Hepatocyte (in vitro differentiated cells): ENCODE measurements around the gene INTS11. TPM values are rescaled to one million over a fixed set of nuclear protein-coding genes. Genes with fewer than 3 reads are reported as not detected.

ENCODE experiments used
- DNase-seq: peaks from one replicate; pipeline ENCODE4 v3.0.0-alpha.2; 2016; ENCODE audit warnings: low spot score
- H2AFZ ChIP-seq: fragments of 200-600 bp; sonication (generic); 2 replicates; pipeline ENCODE4 v1.6.0; 2016; ENCODE audit warnings: antibody characterized with exemption, mild to moderate bottlenecking
- H3K27ac ChIP-seq: fragments of 200-600 bp; sonication (generic); 2 replicates; pipeline ENCODE4 v1.5.1; 2016; ENCODE audit warnings: mild to moderate bottlenecking
- H3K27me3 ChIP-seq: fragments of 200-600 bp; sonication (generic); 2 replicates; pipeline ENCODE4 v1.6.1; 2016
- H3K36me3 ChIP-seq: fragments of 200-600 bp; sonication (generic); replicated peaks from 2 replicates; pipeline ENCODE4 v1.5.1; 2016; ENCODE audit warnings: low read depth; ENCODE audit not compliant: insufficient read depth
- H3K4me1 ChIP-seq: fragments of 200-600 bp; sonication (generic); 2 replicates; pipeline ENCODE4 v1.5.1; 2016; ENCODE audit warnings: mild to moderate bottlenecking, moderate library complexity; ENCODE audit not compliant: insufficient read depth
- H3K4me2 ChIP-seq: fragments of 200-600 bp; sonication (generic); 2 replicates; pipeline ENCODE4 v1.6.0; 2016
- H3K4me3 ChIP-seq: fragments of 200-600 bp; sonication (generic); 2 replicates; pipeline ENCODE4 v1.5.1; 2016; ENCODE audit warnings: mild to moderate bottlenecking
- H3K79me2 ChIP-seq: fragments of 200-600 bp; sonication (generic); 2 replicates; pipeline ENCODE4 v1.6.0; 2017; ENCODE audit warnings: mild to moderate bottlenecking
- H3K9me2 ChIP-seq: fragments of 200-600 bp; sonication (generic); replicated peaks from 2 replicates; pipeline ENCODE4 v1.6.0; 2017; ENCODE audit warnings: mild to moderate bottlenecking; ENCODE audit not compliant: insufficient read depth
- H3K9me3 ChIP-seq: fragments of 200-600 bp; sonication (generic); 2 replicates; pipeline ENCODE4 v1.5.1; 2016; ENCODE audit warnings: low read depth, mild to moderate bottlenecking
- H4K20me1 ChIP-seq: fragments of 200-600 bp; sonication (generic); 2 replicates; pipeline ENCODE4 v1.6.0; 2016; ENCODE audit warnings: mild to moderate bottlenecking; ENCODE audit not compliant: insufficient read depth, poor library complexity, severe bottlenecking
- CTCF ChIP-seq: fragments of 200-600 bp; sonication (generic); IDR thresholded peaks from 2 replicates; pipeline ENCODE4 v1.5.1; 2016; ENCODE audit warnings: antibody characterized with exemption, mild to moderate bottlenecking; ENCODE audit not compliant: poor library complexity
- EZH2 ChIP-seq: fragments of 200-600 bp; sonication (generic); IDR thresholded peaks from 2 replicates; pipeline ENCODE4 v1.6.1; 2016; ENCODE audit warnings: antibody characterized with exemption, mild to moderate bottlenecking, borderline replicate concordance
- EZH2phosphoT487 ChIP-seq: fragments of 200-600 bp; sonication (generic); IDR thresholded peaks from one replicate; pipeline ENCODE4 v1.6.1; 2018; ENCODE audit warnings: antibody characterized with exemption, mild to moderate bottlenecking, low read depth, moderate library complexity; ENCODE audit not compliant: unreplicated experiment, severe bottlenecking
- WGBS: methylation state at CpG from one replicate; pipeline ENCODE4 v1.1.6; 2016; ENCODE audit warnings: low lambda C conversion rate; ENCODE audit errors: missing lambda C conversion rate; 5-methylcytosine and 5-hydroxymethylcytosine counted together
- polyA plus RNA-seq: library from polyadenylated mRNA; unstranded; fragments of >200 nt; fragmentation: Nextera tagmentation; extraction: Ambion mirVana; gene quantifications from 2 replicates; pipeline ENCODE4 v1.2.1, GENCODE V29; 2016
- total RNA-seq: library from RNA; depleted of rRNA; stranded (reverse); fragments of >200 nt; gene quantifications from 2 replicates; pipeline ENCODE4 v1.2.3, GENCODE V29; 2014

The INTS11 gene
- total and polyA plus RNA-seq, 2 experiments from 2014 or later = 80.4 to 80.6 TPM

DNA sequence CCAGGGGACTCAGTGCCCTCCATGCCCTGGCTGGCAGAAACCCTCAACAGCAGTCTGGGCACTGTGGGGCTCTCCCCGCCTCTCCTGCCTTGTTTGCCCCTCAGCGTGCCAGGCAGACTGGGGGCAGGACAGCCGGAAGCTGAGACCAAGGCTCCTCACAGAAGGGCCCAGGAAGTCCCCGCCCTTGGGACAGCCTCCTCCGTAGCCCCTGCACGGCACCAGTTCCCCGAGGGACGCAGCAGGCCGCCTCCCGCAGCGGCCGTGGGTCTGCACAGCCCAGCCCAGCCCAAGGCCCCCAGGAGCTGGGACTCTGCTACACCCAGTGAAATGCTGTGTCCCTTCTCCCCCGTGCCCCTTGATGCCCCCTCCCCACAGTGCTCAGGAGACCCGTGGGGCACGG lies 3.8 kb upstream of the INTS11 start:
- Histone ChIP-seq H3K79me2 (peaks cover 32% of the 10 kb centered on the region), H2AFZ (no peak overlapping the region), H3K9me3 (no peaks in the 10 kb centered on the region), H3K27ac (no peak overlapping the region), H3K4me1 (peaks cover 24% of the 10 kb centered on the region), H3K4me3 (no peak overlapping the region), H3K27me3 (no peaks in the 10 kb centered on the region), H4K20me1 (peaks cover 17% of the 10 kb centered on the region), H3K36me3 (no peaks in the 10 kb centered on the region), H3K9me2 (no peaks in the 10 kb centered on the region), H3K4me2 (no peak overlapping the region)
- no peak for DNase-seq
- TF ChIP-seq EZH2 = no peak
- TF ChIP-seq CTCF = no peak
- TF ChIP-seq EZH2phosphoT487 = no peak
- 93% methylated on average over 15 of the region's 15 CpGs for WGBS

- Histone ChIP-seq H3K4me1 (peaks cover 28% of the 10 kb centered on the region), H3K4me3 (no peak overlapping the region), H2AFZ (no peak overlapping the region), H3K4me2 (no peak overlapping the region), H3K36me3 (no peaks in the 10 kb centered on the region), H4K20me1 (peaks cover 22% of the 10 kb centered on the region), H3K9me3 (no peaks in the 10 kb centered on the region), H3K79me2 (peaks cover 40% of the 10 kb centered on the region), H3K27ac (no peak overlapping the region), H3K27me3 (no peaks in the 10 kb centered on the region), H3K9me2 (no peaks in the 10 kb centered on the region)
- no peak for TF ChIP-seq EZH2
- no peak for TF ChIP-seq CTCF
- no peak for TF ChIP-seq EZH2phosphoT487
- WGBS = 97% methylated on average over 30 of the region's 40 CpGs
- no peak for DNase-seq
Measured at GRCh38 chr1:1327291-1327690, 2.8 kb upstream of the INTS11 start.

DNA sequence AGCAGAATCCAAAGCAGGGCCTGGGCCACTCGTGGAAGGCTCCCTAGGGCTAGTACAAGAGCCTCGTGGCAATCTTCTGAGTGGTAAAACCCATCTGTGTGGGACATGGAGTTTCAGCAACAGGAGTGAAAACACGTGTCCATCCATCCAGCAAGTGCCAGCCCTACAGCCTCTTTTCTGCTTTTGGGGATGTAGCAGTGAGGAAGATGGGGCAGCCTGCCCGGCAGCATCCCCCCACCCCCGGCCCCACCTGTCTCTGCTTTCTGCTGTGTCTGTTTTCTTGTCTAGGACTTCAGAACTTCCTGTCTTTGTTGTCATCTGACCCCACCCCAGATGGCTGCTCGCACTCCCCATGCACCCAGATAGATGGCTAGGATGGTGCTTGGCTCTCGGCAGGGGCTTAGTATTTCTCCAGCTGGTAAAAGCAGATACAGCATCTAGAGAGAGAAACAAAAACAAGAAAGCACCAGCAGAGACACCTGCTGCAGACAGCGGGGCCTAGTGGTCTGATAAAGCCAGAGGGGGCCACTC lies 1.7 kb upstream of the INTS11 start:
- H3K4me3 ChIP-seq = no peak overlapping the region
- H3K79me2 ChIP-seq = peaks cover 51% of the 10 kb centered on the region
- no peaks in the 10 kb centered on the region for H3K9me2 ChIP-seq
- H3K36me3 ChIP-seq = no peaks in the 10 kb centered on the region
- H3K4me1 ChIP-seq = peaks cover 23% of the 10 kb centered on the region
- no peaks in the 10 kb centered on the region for H3K9me3 ChIP-seq
- no peak overlapping the region for H3K27ac ChIP-seq
- H3K27me3 ChIP-seq = no peaks in the 10 kb centered on the region
- peaks cover 28% of the 10 kb centered on the region for H4K20me1 ChIP-seq
- H3K4me2 ChIP-seq = peak overlapping the region; percentile 95
- no peak overlapping the region for H2AFZ ChIP-seq
- no peak for DNase-seq
- no peak for TF ChIP-seq EZH2phosphoT487
- TF ChIP-seq CTCF = no peak
- TF ChIP-seq EZH2 = no peak
- 93% methylated on average over 8 of the region's 8 CpGs for WGBS
